GOT3 (cell line): ENCODE data around the gene RAB40C.
"Not testable (repeated sequence)": the region's sequence is repeated elsewhere in the genome, so short reads cannot be mapped to it uniquely, and the experiment has no call there.

Source experiments
- DNase-seq: peaks from one replicate; lab custom pipeline; 2025; ENCODE audit warnings: mixed read lengths; lab: John Stamatoyannopoulos, UW

RAB40C gene

DNA sequence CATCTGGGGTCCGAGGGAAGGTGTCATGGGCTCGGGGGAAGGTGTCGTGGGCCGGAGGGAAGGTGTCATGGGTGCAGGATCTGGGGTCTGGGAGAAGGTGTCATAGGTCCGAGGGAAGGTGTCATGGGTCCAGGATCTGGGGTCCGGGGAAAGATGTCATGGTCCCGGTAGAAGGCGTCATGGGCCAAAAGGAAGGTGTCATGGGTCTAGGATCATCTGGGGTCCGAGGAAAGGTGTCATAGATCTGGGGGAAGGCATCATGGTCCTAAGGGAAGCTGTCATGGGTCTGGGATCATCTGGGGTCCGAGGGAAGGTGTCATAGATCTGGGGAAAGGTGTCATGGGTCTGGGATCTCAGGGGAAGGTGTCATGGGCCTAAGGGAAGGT is 942 bp downstream of the RAB40C start:
- DNase-seq = no peak

DNA sequence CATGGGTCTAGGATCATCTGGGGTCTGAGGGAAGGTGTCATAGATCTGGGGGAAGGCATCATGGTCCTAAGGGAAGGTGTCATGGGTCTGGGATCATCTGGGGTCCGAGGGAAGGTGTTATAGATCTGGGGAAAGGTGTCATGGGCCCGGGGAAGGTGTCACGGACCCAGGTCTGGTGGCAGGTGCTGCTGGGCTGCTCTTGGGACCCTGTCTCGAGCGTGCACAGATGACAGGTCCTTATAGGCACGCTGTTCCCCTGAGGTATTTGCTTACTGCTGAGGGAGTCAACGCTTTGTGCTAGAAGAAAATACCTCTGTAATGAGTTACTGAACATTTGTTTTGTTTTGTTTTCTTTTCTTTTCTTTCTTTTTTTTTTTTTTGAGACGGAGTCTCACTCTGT is 1.4 kb downstream of the RAB40C start:
- no peak for DNase-seq

DNA sequence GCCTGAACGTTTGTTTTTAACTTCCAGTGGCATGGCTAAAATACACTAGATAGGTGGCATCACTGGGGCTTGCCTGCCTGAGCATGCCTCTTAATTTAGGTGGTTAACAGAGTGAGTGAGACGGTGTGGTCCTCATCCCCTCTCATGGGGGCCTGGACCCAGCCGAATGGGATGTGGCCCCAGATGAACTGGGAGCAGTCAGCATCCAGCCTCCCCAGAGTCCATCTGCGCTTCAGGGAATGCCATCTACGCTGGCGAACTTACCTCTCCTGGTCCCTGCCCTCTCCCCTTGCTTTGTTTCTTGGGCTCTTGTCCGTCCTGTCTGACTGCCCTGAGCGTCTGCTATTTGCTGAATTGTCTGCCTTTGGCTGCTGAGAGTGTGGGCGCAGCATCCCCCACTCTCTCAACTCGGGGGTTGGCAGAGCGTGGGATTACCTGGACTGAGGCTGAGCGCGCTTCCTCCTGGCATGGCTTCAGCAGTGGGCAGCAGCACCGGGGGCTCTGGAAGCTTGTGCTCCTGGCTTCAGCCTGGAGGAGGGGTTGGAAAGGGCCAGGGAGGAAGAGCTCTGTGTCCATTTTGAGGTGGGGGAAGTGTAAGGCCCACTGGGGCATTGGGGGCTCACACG is 2.1 kb downstream of the RAB40C start:
- no peak for DNase-seq

DNA sequence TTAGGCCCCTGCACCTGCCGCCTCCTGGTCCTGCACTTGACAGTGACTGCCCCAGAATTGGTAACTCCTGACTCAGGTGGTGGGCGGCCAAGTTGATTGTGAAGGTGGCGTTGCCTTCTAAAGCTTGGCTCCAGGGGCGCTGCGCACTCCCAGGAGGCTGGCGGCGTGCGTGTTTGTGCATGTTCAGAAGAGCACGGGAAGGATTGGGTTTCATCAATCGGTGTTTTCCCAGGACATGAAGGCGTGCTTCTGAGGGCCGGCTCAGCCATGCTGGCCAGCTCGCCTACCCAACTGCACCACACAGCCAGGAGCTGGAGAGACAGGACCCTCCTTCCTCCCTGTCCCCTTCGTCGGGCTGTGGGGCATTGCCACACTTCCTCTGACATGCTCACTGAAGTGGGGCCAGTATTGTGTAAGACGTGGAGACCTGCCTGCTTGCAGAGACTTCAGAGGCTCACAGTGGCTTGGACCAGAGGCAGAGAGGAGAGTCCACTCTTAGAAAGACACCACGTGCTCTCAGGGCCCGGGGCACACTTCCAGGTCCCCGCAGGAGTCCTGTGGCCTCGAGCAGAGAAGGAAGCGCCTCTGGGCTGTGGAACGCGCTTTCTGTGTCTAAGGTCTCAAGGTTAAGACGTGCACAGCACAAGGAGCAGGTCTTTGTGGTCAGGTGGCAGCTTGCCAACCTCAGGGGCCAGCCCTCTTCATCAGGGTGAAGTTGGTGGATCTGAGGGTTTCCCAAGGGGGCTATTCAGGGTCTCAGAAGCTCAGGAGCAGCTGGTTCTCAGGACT is 2.8 kb downstream of the RAB40C start:
- no peak for DNase-seq

DNA sequence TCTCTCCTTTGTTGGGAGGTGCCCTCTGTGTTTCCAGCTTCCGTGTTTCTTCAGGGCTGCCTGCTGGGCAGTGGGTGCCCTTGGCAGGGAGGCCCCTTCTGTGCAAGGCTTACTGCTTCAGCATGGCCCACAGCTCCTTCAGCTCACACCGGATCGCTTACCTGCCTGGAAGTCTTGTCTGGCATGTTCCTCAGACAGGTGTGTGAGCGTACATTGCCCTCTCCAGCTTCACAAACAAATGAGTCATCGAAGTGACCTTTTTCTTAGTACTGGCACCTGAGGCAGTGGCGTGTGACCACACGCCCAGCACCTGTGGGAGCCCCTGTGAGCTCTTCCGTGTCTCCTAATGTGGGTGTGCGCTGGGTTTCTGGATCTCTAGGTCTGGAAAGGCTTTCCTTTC is 3.5 kb downstream of the RAB40C start:
- DNase-seq = no peak

DNA sequence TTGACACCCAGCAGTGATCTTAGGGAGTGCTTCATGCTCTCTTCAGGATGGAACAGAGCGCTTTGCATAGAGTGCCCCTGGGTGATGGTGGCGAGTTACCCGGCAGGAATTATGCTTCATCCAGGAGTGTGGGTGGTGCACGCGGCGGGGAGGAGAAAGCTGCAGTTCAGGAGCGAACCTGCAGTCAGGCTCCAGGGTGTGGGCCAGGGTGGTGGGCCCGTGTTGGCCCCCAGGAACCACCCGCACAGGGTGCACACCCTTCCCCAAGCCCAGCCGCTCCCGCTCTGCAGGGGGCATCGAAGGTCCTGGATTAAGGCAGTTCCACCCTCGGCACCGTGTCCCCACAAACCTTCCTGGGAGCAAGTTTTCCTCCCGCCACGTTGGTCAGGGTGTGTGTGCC is 3.9 kb downstream of the RAB40C start:
- no peak for DNase-seq

DNA sequence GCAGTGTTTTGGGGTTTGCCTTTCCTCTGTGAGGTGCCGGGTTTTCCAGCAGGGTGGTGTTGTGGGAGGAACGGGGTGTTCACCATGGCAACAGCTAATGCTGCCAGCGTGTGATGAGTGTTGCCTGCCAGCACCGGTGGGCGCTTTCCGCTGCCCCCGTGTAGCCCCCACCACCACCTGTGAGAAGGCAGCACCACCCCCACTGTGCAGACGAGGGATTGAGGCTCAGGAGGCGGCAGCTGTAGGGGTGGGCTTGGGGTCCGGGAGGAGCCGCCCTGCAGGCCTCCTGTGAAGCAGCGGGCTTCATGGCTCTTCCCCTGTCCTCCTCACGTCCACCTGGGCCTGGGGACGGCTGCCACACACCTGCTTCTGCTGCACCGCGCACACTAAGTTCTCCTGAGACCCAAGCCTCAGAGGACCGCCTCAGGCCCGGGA is 5.2 kb downstream of the RAB40C start:
- no peak for DNase-seq

DNA sequence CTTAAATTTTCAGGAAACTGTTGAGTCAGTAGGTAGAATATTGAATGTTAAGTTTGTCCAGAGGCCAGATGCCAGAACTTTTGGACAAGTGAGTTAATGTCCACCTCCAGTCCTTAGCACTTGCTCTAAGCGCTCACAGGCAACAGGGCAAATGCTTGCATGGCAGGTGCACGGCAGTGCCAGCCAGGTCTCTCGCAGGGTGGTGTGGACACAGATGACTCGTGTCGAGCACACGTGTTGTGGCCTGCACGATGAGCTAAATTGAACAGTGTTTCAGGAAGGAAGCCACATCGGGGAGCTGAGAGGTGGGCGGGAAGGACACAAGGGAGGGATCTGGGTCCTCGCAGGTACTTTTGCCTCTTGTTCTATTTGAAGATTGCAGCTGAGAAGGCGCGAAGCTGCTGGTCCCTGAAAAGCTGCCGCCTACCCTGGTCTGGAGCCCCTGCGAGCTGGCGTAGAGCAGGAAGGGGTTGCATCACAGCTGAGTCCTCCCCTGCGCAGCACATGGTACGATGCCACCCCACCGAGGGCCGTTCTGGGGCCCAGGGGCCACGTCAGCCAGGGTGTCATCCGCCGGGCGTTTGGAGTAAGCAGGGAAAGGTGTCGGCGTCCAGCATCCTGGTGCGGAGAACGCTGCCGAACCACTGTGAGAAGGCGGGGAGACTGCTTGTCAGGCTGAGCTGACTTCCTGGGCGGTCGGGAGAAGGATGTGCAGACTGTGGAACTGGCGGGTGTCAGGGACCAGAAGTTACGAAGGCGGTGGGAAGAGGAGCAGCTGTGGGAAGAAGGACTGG is 6.3 kb downstream of the RAB40C start:
- no peak for DNase-seq

DNA sequence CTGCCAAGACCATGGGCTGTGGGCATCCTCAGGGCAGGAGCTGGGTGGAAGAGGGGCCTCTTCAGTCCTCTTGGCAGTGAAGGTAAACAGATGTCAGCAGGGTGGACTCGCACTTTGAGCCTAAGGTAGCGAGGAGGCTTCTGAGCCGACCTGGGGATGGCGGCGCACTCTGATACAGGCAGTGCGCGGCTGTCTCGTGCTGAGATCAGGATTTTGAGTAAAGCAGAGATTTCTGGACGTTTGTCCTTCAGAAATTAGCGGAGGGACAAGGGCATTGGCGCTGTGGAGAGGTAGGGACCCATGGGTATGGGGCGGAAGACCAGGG is 6.8 kb downstream of the RAB40C start:
- DNase-seq = no peak

DNA sequence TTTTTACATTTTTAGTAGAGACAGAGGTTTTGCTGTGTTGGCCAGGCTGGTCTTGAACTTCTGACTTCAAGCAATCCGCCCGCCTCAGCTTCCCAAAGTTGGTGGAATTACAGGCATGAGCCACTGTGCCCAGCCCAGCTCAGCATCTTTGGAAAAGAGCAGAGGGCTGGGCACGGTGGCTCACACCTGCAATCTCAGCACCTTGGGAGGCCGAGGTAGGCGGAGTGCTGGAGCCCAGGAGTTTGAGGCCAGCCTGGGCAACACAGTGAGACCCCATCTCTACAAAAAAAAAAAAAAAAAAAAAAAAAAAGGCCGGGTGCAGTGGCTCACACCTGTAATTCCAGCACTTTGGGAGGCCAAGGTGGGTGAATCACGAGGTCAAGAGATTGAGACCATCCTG is 7.8 kb downstream of the RAB40C start:
- not testable (repeated sequence) for DNase-seq

DNA sequence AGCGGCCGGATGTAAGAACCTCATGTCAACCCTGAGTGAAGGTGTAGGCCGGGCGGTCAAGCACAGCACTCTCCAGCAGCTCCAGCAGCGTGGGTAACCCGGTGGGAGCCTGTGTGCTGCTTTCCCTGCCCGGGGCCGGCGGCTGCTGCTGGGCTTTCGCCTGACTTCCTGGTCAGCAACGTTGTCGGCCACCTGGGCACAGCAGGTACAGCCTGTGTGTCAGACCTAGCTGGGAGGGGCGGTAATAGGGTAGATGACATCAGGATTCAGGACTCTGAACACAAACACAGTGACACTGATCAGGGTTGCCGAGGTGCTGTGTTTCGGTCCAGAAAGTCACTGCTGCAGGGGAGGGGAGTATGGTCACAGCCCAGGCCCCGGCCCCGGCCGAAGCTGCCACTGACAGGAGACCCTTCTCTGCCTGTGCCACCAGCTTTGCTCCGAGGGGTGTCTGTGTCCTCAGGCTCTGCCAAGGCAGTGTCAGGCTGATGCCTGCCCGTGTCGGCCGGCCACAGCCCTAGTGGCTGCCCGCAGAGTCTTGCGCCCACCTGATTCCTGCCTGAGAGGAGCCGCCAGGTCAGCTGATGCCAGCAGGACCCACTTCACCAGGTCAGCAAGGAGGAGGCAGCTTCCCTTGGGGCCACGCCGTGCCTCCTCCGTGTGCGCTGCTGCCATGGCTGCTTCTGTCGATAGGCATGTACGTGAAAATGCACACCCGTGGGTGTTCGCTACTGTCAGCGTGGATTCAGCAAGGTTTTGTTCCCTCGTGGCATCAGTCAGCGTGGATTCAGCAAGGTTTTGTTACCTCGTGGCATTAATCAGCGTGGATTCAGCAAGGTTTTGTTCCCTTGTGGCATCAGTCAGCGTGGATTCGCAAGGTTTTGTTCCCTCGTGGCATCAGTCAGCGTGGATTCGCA is 9.2 kb downstream of the RAB40C start:
- no peak for DNase-seq

DNA sequence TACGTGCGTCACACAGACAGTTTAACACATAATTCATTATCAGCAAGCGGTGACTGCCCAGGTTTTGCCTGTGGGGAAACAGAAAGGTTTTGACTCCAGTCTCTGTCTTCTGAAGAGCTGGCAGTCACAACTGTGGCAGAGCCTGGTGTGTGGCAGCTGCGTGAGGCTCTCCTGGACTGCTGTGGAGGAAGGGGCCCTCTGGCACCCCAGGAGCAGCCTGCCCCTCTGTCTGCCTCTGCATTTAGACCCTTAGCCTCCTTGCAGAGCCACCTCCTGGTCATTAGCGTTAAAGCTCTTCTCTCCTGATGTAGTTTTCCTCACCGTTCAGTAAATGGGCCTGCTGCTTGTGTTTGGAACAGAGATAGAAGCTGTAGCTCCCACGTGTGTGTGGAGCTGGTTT is 10.9 kb downstream of the RAB40C start:
- no peak for DNase-seq

DNA sequence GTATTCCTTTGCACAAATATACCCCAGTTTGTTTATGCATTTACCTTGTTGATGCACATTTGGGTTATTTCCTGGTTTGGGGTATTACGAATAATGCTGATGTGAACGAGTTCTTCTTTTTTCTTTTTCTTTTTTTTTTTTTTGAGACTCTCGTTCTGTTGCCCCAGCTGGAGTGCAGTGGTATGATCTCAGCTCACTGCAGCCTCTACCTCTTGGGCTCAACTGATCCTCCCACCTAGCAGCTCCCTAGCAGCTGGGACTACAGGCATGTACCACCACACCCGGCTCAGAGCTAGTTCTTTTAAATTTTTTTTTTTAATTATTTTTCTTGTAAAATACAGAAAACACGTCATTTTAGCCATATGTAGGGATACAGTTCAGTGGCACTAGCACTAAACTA is 14.1 kb downstream of the RAB40C start:
- no peak for DNase-seq

DNA sequence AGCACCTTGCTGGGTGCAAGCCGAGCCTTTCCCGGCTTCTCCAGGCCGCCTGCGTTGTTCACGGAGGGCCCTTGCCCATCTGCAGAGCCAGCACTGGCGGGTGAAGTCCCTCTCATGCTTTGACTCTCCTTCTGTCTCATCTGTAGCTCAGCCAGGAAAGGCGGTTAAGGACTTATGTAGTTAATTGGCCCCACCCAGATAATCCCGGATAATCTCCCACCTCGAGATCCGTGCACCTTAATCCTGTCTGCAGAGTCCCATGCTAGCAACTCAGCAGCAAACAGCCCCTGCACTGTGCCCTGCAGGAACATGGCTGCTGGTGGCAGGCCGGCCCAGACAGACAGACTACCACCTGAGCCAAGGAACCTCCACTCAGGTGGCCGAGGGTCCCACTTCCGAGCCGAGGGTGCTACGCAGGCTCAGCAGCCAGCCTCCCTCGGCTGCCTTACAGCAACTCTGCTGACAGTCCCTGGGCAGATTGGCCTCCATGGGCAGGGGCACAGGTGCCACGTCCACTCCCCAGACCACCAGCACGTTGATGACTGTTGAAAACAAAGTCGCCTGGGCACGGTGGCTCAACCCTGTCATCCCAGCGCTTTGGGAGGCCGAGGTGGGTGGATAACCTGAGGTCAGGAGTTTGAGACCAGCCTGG is 16.9 kb downstream of the RAB40C start:
- no peak for DNase-seq

DNA sequence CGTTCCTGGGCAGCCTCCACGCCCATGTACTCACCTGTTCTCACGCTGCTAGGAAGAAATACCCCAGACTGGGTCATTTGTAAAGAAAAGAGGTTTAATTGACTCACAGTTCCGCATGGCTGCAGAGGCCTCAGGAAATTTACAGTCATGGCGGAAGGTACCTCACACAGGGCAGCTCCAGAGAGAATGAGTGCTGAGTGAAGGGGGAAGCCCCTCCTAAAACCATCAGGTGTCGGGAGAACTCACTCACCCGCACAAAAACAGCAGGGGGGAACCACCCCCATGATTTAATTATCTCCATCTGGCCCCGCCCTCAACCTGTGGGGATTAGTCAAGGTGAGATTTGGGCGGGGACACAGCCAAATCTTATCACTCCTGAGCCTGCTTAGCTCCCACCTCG is 18.2 kb downstream of the RAB40C start:
- no peak for DNase-seq

DNA sequence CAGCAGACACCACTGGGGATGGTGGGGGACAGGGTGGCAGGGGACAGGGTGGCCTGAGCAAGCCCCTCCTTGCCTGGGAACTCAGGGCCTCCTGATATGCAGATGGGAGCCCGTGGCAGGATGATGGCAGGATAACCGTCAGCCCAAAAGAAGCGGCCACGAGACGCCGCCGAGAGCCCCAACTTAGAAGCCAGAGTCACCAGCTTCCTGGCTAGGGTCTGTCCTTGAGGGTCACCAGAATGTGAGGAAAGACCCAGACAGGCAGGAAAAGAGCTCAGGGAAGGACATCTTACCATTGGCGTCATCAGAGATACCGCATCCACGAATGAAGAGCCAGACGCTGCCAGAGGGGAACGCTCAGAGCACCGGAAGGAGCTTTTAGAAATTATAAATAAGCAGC is 19.4 kb downstream of the RAB40C start:
- DNase-seq = no peak

DNA sequence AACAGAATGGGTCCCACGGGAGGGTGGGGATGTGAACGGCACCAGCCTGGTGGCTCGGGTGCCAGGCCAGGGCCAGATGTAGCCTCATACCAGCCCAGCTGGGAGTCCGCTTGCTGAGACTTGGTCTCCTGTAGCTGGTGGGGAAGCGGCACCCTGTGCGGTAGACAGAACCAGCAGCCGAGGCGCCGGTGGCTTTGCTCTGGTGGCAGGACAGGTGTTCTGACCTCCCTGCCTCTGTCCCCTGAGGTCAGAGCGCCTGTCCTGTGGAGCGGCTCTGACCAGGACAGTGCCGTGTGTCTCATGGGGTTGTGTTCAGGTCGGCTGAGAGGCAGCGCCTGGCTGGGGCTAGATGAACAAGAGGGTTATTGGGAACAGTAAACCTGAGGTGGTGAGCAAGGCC is 20.1 kb downstream of the RAB40C start:
- no peak for DNase-seq

DNA sequence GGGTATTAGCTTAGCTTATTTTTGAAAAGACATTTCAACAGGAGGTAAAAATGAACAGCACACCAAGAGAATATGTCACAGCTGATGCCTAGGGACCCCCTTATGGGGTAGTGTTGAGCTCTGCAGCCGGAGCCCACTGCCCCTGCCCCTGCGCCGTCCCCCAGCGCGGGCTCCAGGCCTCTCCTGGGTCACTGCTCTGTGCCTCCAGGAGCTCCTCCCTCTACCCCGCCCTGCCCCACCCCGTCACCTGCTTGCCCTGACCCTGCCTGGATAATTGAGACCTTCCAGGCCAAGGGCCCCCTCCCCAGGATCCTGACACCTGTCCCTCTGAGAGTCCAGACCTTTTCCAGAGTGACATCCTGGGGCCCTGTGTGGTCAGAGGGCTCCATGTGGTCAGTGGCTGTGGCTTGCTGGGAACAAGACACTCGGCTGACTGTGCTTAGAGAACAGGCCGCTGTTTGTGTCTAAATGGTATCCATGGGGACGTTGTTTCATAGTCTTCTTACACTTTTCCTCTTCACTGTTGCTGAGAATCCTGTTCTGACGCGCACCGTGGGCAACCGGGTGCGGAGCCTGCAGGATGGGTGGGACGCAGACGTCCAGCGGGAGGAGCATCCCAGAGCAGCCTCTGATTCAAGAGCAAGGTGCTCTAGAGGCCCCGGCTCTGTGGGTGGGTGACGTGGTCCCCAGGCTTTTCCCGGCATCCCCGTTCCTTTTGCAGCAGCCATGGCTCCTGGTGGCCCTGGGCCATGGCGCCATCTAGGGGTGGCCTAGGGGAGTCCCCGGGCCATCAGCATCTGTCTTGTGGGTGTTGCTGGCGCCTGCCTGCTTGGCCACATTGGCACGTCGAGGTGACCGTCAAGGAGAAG is 20.9 kb downstream of the RAB40C start:
- no peak for DNase-seq

DNA sequence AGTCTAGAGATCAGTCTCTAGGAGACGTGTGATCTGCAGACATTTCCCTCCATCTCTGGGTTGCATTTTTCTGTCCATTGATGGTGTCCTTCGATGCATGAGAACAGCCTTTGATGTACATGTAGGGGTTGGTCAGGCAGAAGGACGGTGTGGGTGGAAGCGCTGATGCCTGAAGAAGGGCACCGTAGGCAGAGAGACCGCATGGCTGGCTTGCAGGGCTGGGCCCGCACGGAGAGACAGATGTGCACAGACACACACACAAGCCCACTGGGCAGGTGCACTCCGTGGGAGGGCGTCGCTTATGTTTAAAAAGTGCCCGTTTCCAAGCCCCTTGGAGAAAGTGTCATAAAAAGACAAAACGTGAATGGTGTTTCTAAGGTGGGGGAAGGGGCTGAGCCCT is 25.3 kb downstream of the RAB40C start:
- no peak for DNase-seq

DNA sequence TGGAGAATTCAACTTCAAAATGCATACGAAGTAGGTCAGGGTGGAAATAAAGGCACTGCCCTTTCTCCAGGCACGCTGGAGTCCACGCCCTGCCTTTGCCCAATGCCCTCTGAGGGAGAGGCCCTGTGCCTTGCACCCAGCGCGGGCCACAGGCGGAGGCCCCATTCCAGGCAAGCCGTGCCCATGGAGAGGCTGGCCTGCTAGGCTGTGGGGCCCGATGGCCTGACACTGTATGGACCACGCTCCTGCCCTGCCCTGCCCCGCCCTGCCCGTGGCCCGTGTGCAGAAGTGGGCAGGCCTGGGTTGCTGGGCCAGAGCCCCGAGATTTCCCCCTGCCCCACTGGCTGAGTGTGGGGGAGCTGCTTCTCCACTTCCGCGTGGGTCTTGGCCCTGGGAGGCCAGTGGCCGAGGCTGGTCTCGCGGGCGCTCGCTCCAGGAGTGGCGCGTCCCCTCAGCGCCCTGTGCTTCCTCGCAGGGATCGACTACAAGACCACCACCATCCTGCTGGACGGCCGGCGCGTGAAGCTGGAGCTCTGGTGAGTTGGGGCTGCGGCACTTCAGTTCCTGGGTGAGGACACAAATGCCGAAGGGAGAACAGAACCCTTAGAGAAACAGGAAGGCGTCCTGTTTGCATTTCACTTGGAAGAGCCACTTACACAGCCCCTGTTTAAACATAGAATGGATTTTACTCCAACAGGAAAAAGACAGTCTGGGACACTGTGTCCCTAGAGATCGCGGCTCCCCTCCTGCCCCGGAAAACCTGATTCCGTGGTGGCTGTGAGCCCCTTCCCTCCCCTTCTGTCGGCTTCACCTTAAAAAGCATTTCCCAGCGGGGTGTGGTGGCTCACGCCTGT is 27.1 kb downstream of the RAB40C start:
- DNase-seq = no peak
